Panc1 (cell line): ENCODE results near the gene CACNG6. TPM values are rescaled to one million over a fixed set of nuclear protein-coding genes. Genes with fewer than 3 reads are reported as not detected.
A peak's percentile ranks its signal among the peaks of the same experiment; 100 is the strongest.

Experiments used
- ATAC-seq: fragments of 200-7000 bp; cut with Tn5 transposase; 2 replicates; pipeline ENCODE4 v1.9.1; 2020; ENCODE audit warnings: mild to moderate bottlenecking, moderate library complexity
- BruUV-seq: library from RNA; stranded (reverse); fragments of 400-500 nt; replicated peaks from 2 replicates; lab custom pipeline; 2021; lab: Mats Ljungman, UMichigan
- CTCF ChIA-PET: fragments of 300-600 bp; sonication (Branson Sonifier 250); formaldehyde crosslinking; loops from one replicate; lab custom pipeline; 2022; ENCODE audit warnings: antibody characterized with exemption; lab: Charles Lee
- POLR2A ChIA-PET: fragments of 300-600 bp; sonication (Branson Sonifier 250); formaldehyde crosslinking; loops from one replicate; lab custom pipeline; 2022; ENCODE audit warnings: antibody characterized with exemption; lab: Charles Lee
- DNase-seq: peaks from one replicate; pipeline ENCODE4 v3.0.0-alpha.2; 2010; ENCODE audit warnings: low read depth, low spot score
- H3K27ac ChIP-seq: 2 replicates; pipeline ENCODE4 v1.5.1; 2011; ENCODE audit warnings: mild to moderate bottlenecking, low read length, inconsistent platforms
- H3K27me3 ChIP-seq: fragments of 200-500 bp; sonication (Bioruptor generic); 2 replicates; pipeline ENCODE4 v1.6.0; 2014; ENCODE audit warnings: low read length, inconsistent platforms; ENCODE audit not compliant: control insufficient read depth, insufficient read depth
- H3K36me3 ChIP-seq: fragments of 200-500 bp; sonication (Bioruptor generic); 2 replicates; pipeline ENCODE4 v1.5.1; 2014; ENCODE audit warnings: inconsistent platforms, mild to moderate bottlenecking, low read length, moderate library complexity; ENCODE audit not compliant: control insufficient read depth, insufficient read depth
- H3K4me1 ChIP-seq: 2 replicates; pipeline ENCODE4 v1.5.1; 2011; ENCODE audit warnings: inconsistent platforms, mild to moderate bottlenecking, low read length, moderate library complexity; ENCODE audit not compliant: control insufficient read depth, insufficient read depth
- H3K4me3 ChIP-seq, 2 experiments: 2 replicates each; pipeline ENCODE4 v1.5.1; 2011 to 2012; ENCODE audit warnings: low read depth in 2 of 2, low read length in 2 of 2, mild to moderate bottlenecking in 2 of 2, inconsistent platforms in 1 of 2, moderate library complexity in 1 of 2
- H3K9me3 ChIP-seq: fragments of 200-500 bp; sonication (Bioruptor generic); 2 replicates; pipeline ENCODE4 v1.5.1; 2014; ENCODE audit warnings: low read depth, mild to moderate bottlenecking, inconsistent platforms, low read length, moderate library complexity; ENCODE audit not compliant: control insufficient read depth, insufficient read depth
- POLR2AphosphoS5 ChIP-seq: IDR thresholded peaks from 2 replicates; pipeline ENCODE4 v1.6.1; 2012; ENCODE audit warnings: mild to moderate bottlenecking, low read depth, low read length, moderate library complexity
- SIN3A ChIP-seq: IDR thresholded peaks from 2 replicates; pipeline ENCODE4 v1.6.1; 2012; ENCODE audit warnings: low read depth, mild to moderate bottlenecking, low read length, moderate library complexity, borderline replicate concordance; ENCODE audit not compliant: insufficient read depth
- TCF7L2 ChIP-seq: IDR thresholded peaks from 2 replicates; pipeline ENCODE4 v1.6.1; 2011; ENCODE audit warnings: mild to moderate bottlenecking, low read depth, low read length, inconsistent platforms
- in situ Hi-C: cut with HindIII; loops from 2 replicates; pipeline ENCODE4 v1.10.0; 2016; ENCODE audit warnings: low sequenced_read_pairs, low pct_unique_long_range_greater_than_20kb
- intact Hi-C: fragments of 100-400 bp; cut with micrococcal nuclease; formaldehyde crosslinking; loops from one replicate; pipeline ENCODE4 v1.10.0; 2022; ENCODE audit not compliant: unreplicated experiment
- total RNA-seq: library from RNA; stranded (reverse); gene quantifications from one replicate; pipeline ENCODE4 v1.2.1, GENCODE V29; 2021; ENCODE audit not compliant: unreplicated experiment
- TF ChIP-seq, protein P1 (sequence below), 2 experiments: IDR thresholded peaks; 2 replicates each; pipeline ENCODE4 v1.6.1; 2011 to 2012; ENCODE audit warnings: low read depth in 2 of 2, control low read depth in 1 of 2, low read length in 1 of 2, mild to moderate bottlenecking in 1 of 2, moderate library complexity in 1 of 2; ENCODE audit not compliant: insufficient read depth in 1 of 2
- TF ChIP-seq, protein P2 (sequence below): fragments of 450-650 bp; IDR thresholded peaks from 2 replicates; pipeline ENCODE4 v1.5.1; 2017; ENCODE audit warnings: mild to moderate bottlenecking

CACNG6 gene
- total RNA-seq, 1 experiment from 2014 or later = 14.6 TPM

DNA sequence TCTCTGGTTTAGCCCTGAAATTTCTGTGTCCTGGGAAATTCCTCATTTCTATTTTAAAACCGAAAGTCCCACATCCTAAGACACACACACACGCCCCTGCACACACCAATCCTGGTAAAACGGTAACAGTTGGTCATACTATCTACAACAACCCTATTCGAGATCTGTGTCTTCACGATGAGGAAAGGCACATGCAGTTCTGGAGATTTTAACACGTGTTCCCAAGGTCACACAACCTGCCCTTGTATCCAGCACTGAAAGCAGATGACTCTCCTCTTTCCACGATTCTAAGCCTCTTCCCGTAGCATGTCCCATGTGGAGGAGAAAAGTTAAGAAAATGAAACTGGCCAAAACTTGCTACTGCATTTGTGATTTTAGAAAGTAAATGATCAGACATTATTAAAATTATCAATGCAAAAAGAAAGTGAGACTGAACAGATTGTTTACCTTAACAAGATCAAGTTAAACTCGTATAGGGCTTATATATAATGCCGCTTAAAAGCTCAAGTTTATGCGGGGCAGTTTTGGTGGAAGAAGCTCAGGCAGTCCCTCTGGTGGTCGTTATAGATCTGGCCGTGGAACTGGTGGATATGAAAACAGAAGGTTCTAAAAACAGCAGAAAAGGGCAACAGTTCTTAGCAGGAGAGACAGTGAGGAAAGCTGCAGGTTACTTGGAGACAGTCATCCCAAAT lies 39.6 kb downstream of the CACNG6 start:
- H3K4me3 ChIP-seq = peak overlapping the region; percentile 22 to 49
- H3K36me3 ChIP-seq = no peaks in the 10 kb centered on the region
- H3K27ac ChIP-seq = peak overlapping the region; percentile 95
- no peaks in the 10 kb centered on the region for H3K9me3 ChIP-seq
- in situ Hi-C loops = loop anchor here (25.0 kb wide), 1 partner anchor 119 kb away; the partner anchor contains the start of gene CACNG7
- ATAC-seq = peak; percentile 67
- H3K4me1 ChIP-seq = peaks cover 28% of the 10 kb centered on the region
- TF ChIP-seq, protein P1, sequence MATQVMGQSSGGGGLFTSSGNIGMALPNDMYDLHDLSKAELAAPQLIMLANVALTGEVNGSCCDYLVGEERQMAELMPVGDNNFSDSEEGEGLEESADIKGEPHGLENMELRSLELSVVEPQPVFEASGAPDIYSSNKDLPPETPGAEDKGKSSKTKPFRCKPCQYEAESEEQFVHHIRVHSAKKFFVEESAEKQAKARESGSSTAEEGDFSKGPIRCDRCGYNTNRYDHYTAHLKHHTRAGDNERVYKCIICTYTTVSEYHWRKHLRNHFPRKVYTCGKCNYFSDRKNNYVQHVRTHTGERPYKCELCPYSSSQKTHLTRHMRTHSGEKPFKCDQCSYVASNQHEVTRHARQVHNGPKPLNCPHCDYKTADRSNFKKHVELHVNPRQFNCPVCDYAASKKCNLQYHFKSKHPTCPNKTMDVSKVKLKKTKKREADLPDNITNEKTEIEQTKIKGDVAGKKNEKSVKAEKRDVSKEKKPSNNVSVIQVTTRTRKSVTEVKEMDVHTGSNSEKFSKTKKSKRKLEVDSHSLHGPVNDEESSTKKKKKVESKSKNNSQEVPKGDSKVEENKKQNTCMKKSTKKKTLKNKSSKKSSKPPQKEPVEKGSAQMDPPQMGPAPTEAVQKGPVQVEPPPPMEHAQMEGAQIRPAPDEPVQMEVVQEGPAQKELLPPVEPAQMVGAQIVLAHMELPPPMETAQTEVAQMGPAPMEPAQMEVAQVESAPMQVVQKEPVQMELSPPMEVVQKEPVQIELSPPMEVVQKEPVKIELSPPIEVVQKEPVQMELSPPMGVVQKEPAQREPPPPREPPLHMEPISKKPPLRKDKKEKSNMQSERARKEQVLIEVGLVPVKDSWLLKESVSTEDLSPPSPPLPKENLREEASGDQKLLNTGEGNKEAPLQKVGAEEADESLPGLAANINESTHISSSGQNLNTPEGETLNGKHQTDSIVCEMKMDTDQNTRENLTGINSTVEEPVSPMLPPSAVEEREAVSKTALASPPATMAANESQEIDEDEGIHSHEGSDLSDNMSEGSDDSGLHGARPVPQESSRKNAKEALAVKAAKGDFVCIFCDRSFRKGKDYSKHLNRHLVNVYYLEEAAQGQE (IDR thresholded peaks at IDR 0.05; ENCODE audit: insufficient read depth in 1 of 2, low read depth in 2 of 2, low read length in 1 of 2) = no peak
- TF ChIP-seq POLR2AphosphoS5 (no peak), SIN3A (no peak), TCF7L2 (no peak)
- TF ChIP-seq, protein P2, sequence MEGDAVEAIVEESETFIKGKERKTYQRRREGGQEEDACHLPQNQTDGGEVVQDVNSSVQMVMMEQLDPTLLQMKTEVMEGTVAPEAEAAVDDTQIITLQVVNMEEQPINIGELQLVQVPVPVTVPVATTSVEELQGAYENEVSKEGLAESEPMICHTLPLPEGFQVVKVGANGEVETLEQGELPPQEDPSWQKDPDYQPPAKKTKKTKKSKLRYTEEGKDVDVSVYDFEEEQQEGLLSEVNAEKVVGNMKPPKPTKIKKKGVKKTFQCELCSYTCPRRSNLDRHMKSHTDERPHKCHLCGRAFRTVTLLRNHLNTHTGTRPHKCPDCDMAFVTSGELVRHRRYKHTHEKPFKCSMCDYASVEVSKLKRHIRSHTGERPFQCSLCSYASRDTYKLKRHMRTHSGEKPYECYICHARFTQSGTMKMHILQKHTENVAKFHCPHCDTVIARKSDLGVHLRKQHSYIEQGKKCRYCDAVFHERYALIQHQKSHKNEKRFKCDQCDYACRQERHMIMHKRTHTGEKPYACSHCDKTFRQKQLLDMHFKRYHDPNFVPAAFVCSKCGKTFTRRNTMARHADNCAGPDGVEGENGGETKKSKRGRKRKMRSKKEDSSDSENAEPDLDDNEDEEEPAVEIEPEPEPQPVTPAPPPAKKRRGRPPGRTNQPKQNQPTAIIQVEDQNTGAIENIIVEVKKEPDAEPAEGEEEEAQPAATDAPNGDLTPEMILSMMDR = no peak; the same call in none of the 2 replicates
- CTCF ChIA-PET = interaction anchor here (0.6 to 1.7 kb wide), 6 partner anchors 11 to 238 kb away, joined by 3 to 11 read pairs (median 4); no protein-coding TSS in a partner anchor
- intact Hi-C loops = loop anchor here (2.0 to 5.0 kb wide), 3 partner anchors 66 to 222 kb away; no protein-coding TSS in a partner anchor
- DNase-seq = no peak
- POLR2A ChIA-PET = interaction anchor here (0.5 to 0.7 kb wide), 4 partner anchors 11 to 356 kb away, joined by 3 to 4 read pairs (median 3); no protein-coding TSS in a partner anchor
- no TSS peak for BruUV-seq
- H3K27me3 ChIP-seq = no peaks in the 10 kb centered on the region

DNA sequence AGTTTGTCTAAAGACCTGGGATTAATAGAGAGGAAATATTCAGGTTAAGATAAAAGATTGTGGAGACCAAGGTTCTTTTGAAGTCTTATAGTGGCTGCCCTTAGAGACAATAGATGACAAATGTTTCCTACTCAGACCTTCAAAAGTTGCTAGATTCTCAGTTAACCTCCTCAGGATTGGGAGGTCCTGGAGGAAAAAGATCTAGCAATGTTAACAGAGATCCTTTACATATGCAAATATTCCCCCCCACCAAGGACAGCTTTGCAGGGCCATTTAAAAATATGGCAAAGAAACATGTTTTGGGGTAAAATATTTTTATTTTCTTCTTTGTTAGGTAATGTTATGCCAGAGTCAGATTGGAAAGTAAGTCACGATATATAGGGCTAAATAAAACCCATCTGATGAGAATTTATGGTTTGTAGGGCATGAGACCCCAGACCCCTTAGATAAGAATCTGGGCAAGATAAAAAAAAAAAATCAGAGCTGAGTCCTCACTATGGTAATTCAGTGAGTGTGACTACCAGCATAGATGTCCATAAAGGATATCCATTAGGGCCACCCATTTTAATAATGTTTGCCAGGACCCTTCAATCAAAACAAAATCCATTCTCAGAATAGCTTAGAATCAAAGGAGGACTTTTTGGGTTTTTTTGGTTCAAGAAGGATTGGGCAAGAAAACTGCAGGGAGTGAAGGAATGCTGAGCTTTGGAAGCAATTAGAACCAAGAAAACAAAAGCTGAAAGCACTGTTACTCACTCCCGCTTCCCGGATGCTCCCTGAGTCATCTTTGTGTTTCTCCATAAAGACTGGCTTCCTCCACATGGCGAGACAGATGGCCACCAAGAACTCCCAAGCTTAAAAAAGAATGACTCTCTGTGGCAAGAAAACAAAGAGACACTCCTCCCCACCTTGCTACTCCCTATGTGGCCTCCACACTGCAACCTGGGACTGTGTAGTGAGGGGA lies 44.1 kb downstream of the CACNG6 start:
- H3K27me3 ChIP-seq = no peaks in the 10 kb centered on the region
- CTCF ChIA-PET = interaction anchor here (0.6 to 1.0 kb wide), 3 partner anchors 20 to 197 kb away, joined by 3 to 4 read pairs (median 3); no protein-coding TSS in a partner anchor
- intact Hi-C loops (no loop called here), in situ Hi-C loops (loop anchor here (25.0 kb wide), 1 partner anchor 123 kb away; the partner anchor contains the start of gene CACNG7)
- H3K27ac ChIP-seq = peak overlapping the region; percentile 41
- H3K4me1 ChIP-seq = peaks cover 17% of the 10 kb centered on the region
- BruUV-seq = no TSS peak
- ATAC-seq = peak; percentile 72
- no peak for TF ChIP-seq TCF7L2
- TF ChIP-seq SIN3A = no peak
- TF ChIP-seq, protein P2 = no peak
- TF ChIP-seq, protein P1 (IDR thresholded peaks at IDR 0.05; ENCODE audit: insufficient read depth in 1 of 2, low read depth in 2 of 2, low read length in 1 of 2) = no peak
- no peak for TF ChIP-seq POLR2AphosphoS5
- H3K36me3 ChIP-seq = no peaks in the 10 kb centered on the region
- no peak overlapping the region for H3K4me3 ChIP-seq
- DNase-seq = peak; percentile 57
- H3K9me3 ChIP-seq = no peaks in the 10 kb centered on the region
- POLR2A ChIA-PET = interaction anchor here (0.6 to 0.8 kb wide), 2 partner anchors 64 to 644 kb away, joined by 4 read pairs; no protein-coding TSS in a partner anchor
